ENCODE data around the gene GALNT2.

GALNT2 gene

DNA sequence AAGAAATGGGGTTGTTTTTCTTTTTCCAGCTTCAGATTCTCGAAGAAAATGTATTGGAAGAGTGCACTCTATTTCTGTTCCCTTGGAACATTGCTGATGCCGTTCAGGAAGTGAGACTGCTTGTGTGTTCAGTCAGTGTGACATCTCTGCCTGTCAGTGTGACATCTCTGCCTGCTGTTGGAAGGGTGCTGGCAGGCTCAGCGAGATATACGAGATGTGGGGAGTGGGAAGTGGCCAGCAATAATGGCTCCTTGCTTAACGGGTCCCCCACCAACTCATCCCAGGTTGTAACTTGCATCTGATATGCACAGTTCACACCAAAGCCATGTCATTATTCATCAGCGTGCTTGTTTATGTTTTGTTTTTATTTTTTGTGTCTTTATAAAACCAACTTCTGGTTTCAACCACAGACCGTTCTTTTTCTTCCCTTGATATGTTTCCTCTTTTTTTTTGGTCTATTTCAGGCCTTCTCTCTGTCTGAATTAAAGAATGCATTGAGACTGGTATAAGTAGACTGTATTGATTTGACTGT is 145.4 kb downstream of the GALNT2 start (continued):
- TF ChIP-seq, protein P1, sequence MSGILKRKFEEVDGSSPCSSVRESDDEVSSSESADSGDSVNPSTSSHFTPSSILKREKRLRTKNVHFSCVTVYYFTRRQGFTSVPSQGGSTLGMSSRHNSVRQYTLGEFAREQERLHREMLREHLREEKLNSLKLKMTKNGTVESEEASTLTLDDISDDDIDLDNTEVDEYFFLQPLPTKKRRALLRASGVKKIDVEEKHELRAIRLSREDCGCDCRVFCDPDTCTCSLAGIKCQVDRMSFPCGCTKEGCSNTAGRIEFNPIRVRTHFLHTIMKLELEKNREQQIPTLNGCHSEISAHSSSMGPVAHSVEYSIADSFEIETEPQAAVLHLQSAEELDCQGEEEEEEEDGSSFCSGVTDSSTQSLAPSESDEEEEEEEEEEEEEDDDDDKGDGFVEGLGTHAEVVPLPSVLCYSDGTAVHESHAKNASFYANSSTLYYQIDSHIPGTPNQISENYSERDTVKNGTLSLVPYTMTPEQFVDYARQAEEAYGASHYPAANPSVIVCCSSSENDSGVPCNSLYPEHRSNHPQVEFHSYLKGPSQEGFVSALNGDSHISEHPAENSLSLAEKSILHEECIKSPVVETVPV (CRISPR knock-in tag; IDR thresholded peaks at IDR 0.05) = no peak
- TF ChIP-seq ISL1 (CRISPR knock-in tag; IDR thresholded peaks at IDR 0.05) (no peak), BACH2 (CRISPR knock-in tag; IDR thresholded peaks at IDR 0.05; ENCODE audit: borderline replicate concordance) (no peak), TOX (CRISPR knock-in tag; IDR thresholded peaks at IDR 0.05; ENCODE audit: borderline replicate concordance) (no peak), RARB (CRISPR knock-in tag; IDR thresholded peaks at IDR 0.05) (no peak), ZNF70 (CRISPR knock-in tag; IDR thresholded peaks at IDR 0.05) (no peak), ZFP30 (CRISPR knock-in tag; IDR thresholded peaks at IDR 0.05) (no peak)
- TF ChIP-seq, protein P2, sequence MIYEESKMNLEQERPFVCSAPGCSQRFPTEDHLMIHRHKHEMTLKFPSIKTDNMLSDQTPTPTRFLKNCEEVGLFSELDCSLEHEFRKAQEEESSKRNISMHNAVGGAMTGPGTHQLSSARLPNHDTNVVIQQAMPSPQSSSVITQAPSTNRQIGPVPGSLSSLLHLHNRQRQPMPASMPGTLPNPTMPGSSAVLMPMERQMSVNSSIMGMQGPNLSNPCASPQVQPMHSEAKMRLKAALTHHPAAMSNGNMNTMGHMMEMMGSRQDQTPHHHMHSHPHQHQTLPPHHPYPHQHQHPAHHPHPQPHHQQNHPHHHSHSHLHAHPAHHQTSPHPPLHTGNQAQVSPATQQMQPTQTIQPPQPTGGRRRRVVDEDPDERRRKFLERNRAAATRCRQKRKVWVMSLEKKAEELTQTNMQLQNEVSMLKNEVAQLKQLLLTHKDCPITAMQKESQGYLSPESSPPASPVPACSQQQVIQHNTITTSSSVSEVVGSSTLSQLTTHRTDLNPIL (CRISPR knock-in tag; IDR thresholded peaks at IDR 0.05; ENCODE audit: low read depth) = no peak

DNA sequence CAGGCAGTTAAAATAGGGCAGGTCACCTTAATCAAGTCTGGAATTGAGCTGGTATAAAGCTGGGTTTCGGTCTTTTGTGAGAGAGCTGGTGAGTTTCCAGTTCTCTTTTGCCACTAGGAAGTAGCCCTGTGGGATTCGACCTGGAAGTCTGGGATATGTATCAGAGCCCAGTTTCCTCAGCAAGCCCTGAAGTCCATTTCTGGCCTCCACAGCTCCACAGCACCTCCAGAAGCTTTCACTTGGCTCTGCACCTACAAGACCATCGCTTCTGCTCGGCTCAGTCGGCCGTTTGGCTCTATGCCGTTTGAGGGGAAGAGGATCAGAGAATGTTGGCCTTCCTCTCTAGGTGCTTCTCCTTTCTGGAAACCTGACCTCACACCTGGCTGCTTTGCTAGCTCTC is 148.0 kb downstream of the GALNT2 start:
- ATAC-seq = peak; percentile 83
- TF ChIP-seq PATZ1 (CRISPR knock-in tag; IDR thresholded peaks at IDR 0.05; ENCODE audit: borderline replicate concordance) (no peak), ISL1 (CRISPR knock-in tag; IDR thresholded peaks at IDR 0.05) (no peak), ZNF565 (CRISPR knock-in tag; conservative IDR thresholded peaks at IDR 0.05; ENCODE audit: low read depth) (no peak), ZFP30 (CRISPR knock-in tag; IDR thresholded peaks at IDR 0.05) (no peak), PPARA (CRISPR knock-in tag; IDR thresholded peaks at IDR 0.05; ENCODE audit: borderline replicate concordance) (no peak), CSDC2 (CRISPR knock-in tag; IDR thresholded peaks at IDR 0.05) (no peak), ARNTL (CRISPR knock-in tag; IDR thresholded peaks at IDR 0.05; ENCODE audit: borderline replicate concordance, low read depth) (no peak), ZNF8 (CRISPR knock-in tag; IDR thresholded peaks at IDR 0.05) (no peak), TCF4 (CRISPR knock-in tag; IDR thresholded peaks at IDR 0.05; ENCODE audit: borderline replicate concordance) (no peak), ESRRG (CRISPR knock-in tag; IDR thresholded peaks at IDR 0.05) (no peak), BACH2 (CRISPR knock-in tag; IDR thresholded peaks at IDR 0.05; ENCODE audit: borderline replicate concordance) (no peak), POU6F1 (CRISPR knock-in tag; IDR thresholded peaks at IDR 0.05; ENCODE audit: borderline replicate concordance, low read depth) (no peak), TOX (CRISPR knock-in tag; IDR thresholded peaks at IDR 0.05; ENCODE audit: borderline replicate concordance) (no peak)
- TF ChIP-seq, protein P2 (CRISPR knock-in tag; IDR thresholded peaks at IDR 0.05; ENCODE audit: low read depth) = no peak
- TF ChIP-seq, protein P1 (CRISPR knock-in tag; IDR thresholded peaks at IDR 0.05) = no peak

GRCh38 chr1:230215529-230215928 is 148.5 kb downstream of the GALNT2 start:
- no peak for ATAC-seq
- no peak for TF ChIP-seq ZC3H10 (CRISPR knock-in tag; IDR thresholded peaks at IDR 0.05)
- no peak for TF ChIP-seq ZFP3 (CRISPR knock-in tag; IDR thresholded peaks at IDR 0.05)
- TF ChIP-seq ZNF8 (CRISPR knock-in tag; IDR thresholded peaks at IDR 0.05) = no peak
- TF ChIP-seq TCF4 (CRISPR knock-in tag; IDR thresholded peaks at IDR 0.05; ENCODE audit: borderline replicate concordance) = no peak
- no peak for TF ChIP-seq GLIS3 (CRISPR knock-in tag; IDR thresholded peaks at IDR 0.05)
- no peak for TF ChIP-seq BACH2 (CRISPR knock-in tag; IDR thresholded peaks at IDR 0.05; ENCODE audit: borderline replicate concordance)
- TF ChIP-seq ZNF565 (CRISPR knock-in tag; conservative IDR thresholded peaks at IDR 0.05; ENCODE audit: low read depth) = no peak
- TF ChIP-seq POU6F1 (CRISPR knock-in tag; IDR thresholded peaks at IDR 0.05; ENCODE audit: borderline replicate concordance, low read depth) = no peak
- no peak for TF ChIP-seq ZNF70 (CRISPR knock-in tag; IDR thresholded peaks at IDR 0.05)
- TF ChIP-seq, protein P2 (CRISPR knock-in tag; IDR thresholded peaks at IDR 0.05; ENCODE audit: low read depth) = no peak
- no peak for TF ChIP-seq TOX (CRISPR knock-in tag; IDR thresholded peaks at IDR 0.05; ENCODE audit: borderline replicate concordance)
- TF ChIP-seq SNAI2 (CRISPR knock-in tag; IDR thresholded peaks at IDR 0.05) = no peak
- TF ChIP-seq PPARA (CRISPR knock-in tag; IDR thresholded peaks at IDR 0.05; ENCODE audit: borderline replicate concordance) = no peak
- no peak for TF ChIP-seq ARNTL (CRISPR knock-in tag; IDR thresholded peaks at IDR 0.05; ENCODE audit: borderline replicate concordance, low read depth)
- no peak for TF ChIP-seq ISL1 (CRISPR knock-in tag; IDR thresholded peaks at IDR 0.05)
- TF ChIP-seq ESRRG (CRISPR knock-in tag; IDR thresholded peaks at IDR 0.05) = no peak
- no peak for TF ChIP-seq PATZ1 (CRISPR knock-in tag; IDR thresholded peaks at IDR 0.05; ENCODE audit: borderline replicate concordance)
